Measurements from ENCODE around the gene UBE3C.

The UBE3C gene

DNA sequence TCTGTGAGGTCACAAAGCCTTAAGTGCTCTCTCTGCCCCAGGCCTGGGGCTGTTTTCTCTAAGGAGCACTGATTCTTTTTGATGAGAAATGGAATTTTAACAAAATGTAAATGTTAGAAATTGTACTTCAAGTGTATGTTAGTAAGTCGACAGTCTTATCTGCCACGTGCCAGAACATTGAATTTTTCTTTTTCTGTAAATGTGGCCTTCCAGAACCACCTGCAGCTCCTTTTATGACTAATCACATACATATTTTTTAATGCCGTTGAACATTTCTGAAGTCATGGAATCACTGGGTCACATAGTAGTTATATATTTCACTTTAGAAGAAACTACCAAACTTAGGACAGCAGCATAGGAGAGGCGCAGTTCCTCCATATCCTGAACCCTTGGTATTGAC, 38.0 kb downstream of the UBE3C start:
- Histone ChIP-seq H3K4me1 (ENCODE audit: control insufficient read depth, low read length) (peaks cover 21% of the 10 kb centered on the region), H3K9me2 (replicated peaks; ENCODE audit: control insufficient read depth, low read length) (no peaks in the 10 kb centered on the region), H3K4me3 (ENCODE audit: low read length) (no peak overlapping the region), H3K27me3 (ENCODE audit: control insufficient read depth, low read length) (no peaks in the 10 kb centered on the region), H3K79me2 (ENCODE audit: control insufficient read depth, low read length) (peaks cover 14% of the 10 kb centered on the region), H4K20me1 (ENCODE audit: control insufficient read depth, insufficient read depth, low read depth, low read length) (peaks cover 7% of the 10 kb centered on the region; the same call in 1 of the 2 replicates), H3K4me2 (ENCODE audit: low read length) (no peak overlapping the region), H3K9me3 (ENCODE audit: control insufficient read depth, insufficient read depth, low read length) (no peaks in the 10 kb centered on the region), H3K36me3 (ENCODE audit: control insufficient read depth, low read length) (peaks cover 96% of the 10 kb centered on the region), H3F3A (ENCODE audit: control insufficient read depth, insufficient read depth) (peaks cover 4% of the 10 kb centered on the region; the same call in 1 of the 2 replicates), H3K27ac (ENCODE audit: low read depth, low read length) (no peak overlapping the region)
- TF ChIP-seq CTCF (IDR thresholded peaks at IDR 0.05; ENCODE audit: low read depth, low read length, poor library complexity, severe bottlenecking) (no peak), EZH2phosphoT487 (IDR thresholded peaks at IDR 0.05; ENCODE audit: borderline replicate concordance, low read length) (no peak)

GRCh38 chr7:157177333-157177982, 38.7 kb downstream of the UBE3C start:
- TF ChIP-seq EZH2phosphoT487 (IDR thresholded peaks at IDR 0.05; ENCODE audit: borderline replicate concordance, low read length) (no peak), CTCF (IDR thresholded peaks at IDR 0.05; ENCODE audit: low read depth, low read length, poor library complexity, severe bottlenecking) (no peak)
- no peak overlapping the region for H3K4me3 ChIP-seq (ENCODE audit: low read length)
- H4K20me1 ChIP-seq (ENCODE audit: control insufficient read depth, insufficient read depth, low read depth, low read length): peaks cover 5% of the 10 kb centered on the region; the same call in 1 of the 2 replicates
- peaks cover 96% of the 10 kb centered on the region for H3K36me3 ChIP-seq (ENCODE audit: control insufficient read depth, low read length)
- H3F3A ChIP-seq (ENCODE audit: control insufficient read depth, insufficient read depth): peaks cover 4% of the 10 kb centered on the region; the same call in 1 of the 2 replicates
- no peaks in the 10 kb centered on the region for H3K9me3 ChIP-seq (ENCODE audit: control insufficient read depth, insufficient read depth, low read length)
- peaks cover 19% of the 10 kb centered on the region for H3K4me1 ChIP-seq (ENCODE audit: control insufficient read depth, low read length)
- no peaks in the 10 kb centered on the region for H3K27me3 ChIP-seq (ENCODE audit: control insufficient read depth, low read length)
- H3K27ac ChIP-seq (ENCODE audit: low read depth, low read length): no peak overlapping the region
- H3K4me2 ChIP-seq (ENCODE audit: low read length): no peak overlapping the region
- no peaks in the 10 kb centered on the region for H3K9me2 ChIP-seq (replicated peaks; ENCODE audit: control insufficient read depth, low read length)
- peaks cover 9% of the 10 kb centered on the region for H3K79me2 ChIP-seq (ENCODE audit: control insufficient read depth, low read length)

- Histone ChIP-seq H3F3A (ENCODE audit: control insufficient read depth, insufficient read depth) (peaks cover 4% of the 10 kb centered on the region; the same call in 1 of the 2 replicates), H3K4me1 (ENCODE audit: control insufficient read depth, low read length) (peaks cover 14% of the 10 kb centered on the region), H3K9me2 (replicated peaks; ENCODE audit: control insufficient read depth, low read length) (no peaks in the 10 kb centered on the region), H3K27me3 (ENCODE audit: control insufficient read depth, low read length) (no peaks in the 10 kb centered on the region), H3K79me2 (ENCODE audit: control insufficient read depth, low read length) (peaks cover 4% of the 10 kb centered on the region), H3K27ac (ENCODE audit: low read depth, low read length) (no peak overlapping the region), H3K9me3 (ENCODE audit: control insufficient read depth, insufficient read depth, low read length) (no peaks in the 10 kb centered on the region), H4K20me1 (ENCODE audit: control insufficient read depth, insufficient read depth, low read depth, low read length) (no peaks in the 10 kb centered on the region; the same call in 1 of the 2 replicates), H3K4me2 (ENCODE audit: low read length) (no peak overlapping the region), H3K4me3 (ENCODE audit: low read length) (no peak overlapping the region), H3K36me3 (ENCODE audit: control insufficient read depth, low read length) (peaks cover 96% of the 10 kb centered on the region)
- TF ChIP-seq CTCF (IDR thresholded peaks at IDR 0.05; ENCODE audit: low read depth, low read length, poor library complexity, severe bottlenecking) (no peak), EZH2phosphoT487 (IDR thresholded peaks at IDR 0.05; ENCODE audit: borderline replicate concordance, low read length) (no peak)
Observed at GRCh38 chr7:157177983-157178381, 39.3 kb downstream of the UBE3C start.

Data from DOHH2 (cell line).